GM12872 (cell line): ENCODE measurements around the gene DAPK1.

Experiments
- CTCF ChIP-seq: IDR thresholded peaks from 3 replicates; pipeline ENCODE4 v1.5.1; 2011; ENCODE audit warnings: low read depth, mild to moderate bottlenecking, low read length, moderate library complexity; ENCODE audit not compliant: insufficient read depth

DAPK1 gene

GRCh38 chr9:87572719-87573118 lies 75.1 kb downstream of the DAPK1 start:
- no peak for TF ChIP-seq CTCF

GRCh38 chr9:87573841-87574342 lies 76.2 kb downstream of the DAPK1 start:
- no peak for TF ChIP-seq CTCF

GRCh38 chr9:87577746-87578145 lies 80.1 kb downstream of the DAPK1 start:
- no peak for TF ChIP-seq CTCF

GRCh38 chr9:87578625-87579024 lies 81.0 kb downstream of the DAPK1 start:
- TF ChIP-seq CTCF = no peak

- TF ChIP-seq CTCF = no peak
These were observed 82.3 kb downstream of the DAPK1 start for GRCh38 chr9:87579781-87580541.

GRCh38 chr9:87580941-87581438 lies 83.3 kb downstream of the DAPK1 start:
- no peak for TF ChIP-seq CTCF

- TF ChIP-seq CTCF = no peak
These were observed 83.8 kb downstream of the DAPK1 start for GRCh38 chr9:87581513-87581912.
